Skin epidermis (tissue), 12 donors: ENCODE data around the gene GNG4.
"Not testable (repeated sequence)": the region's sequence is repeated elsewhere in the genome, so short reads cannot be mapped to it uniquely, and the experiment has no call there.

ENCODE experiments used
- H3K27ac ChIP-seq, 21 experiments: fragments of 200-600 bp; sonication (generic) in 11 of 21; one replicate each; pipeline ENCODE4 v1.5.0; 2020; ENCODE audit warnings: mild to moderate bottlenecking in 3 of 21, inconsistent platforms in 2 of 21, moderate library complexity in 2 of 21
- H3K4me3 ChIP-seq, 7 experiments: fragments of 200-600 bp; sonication (generic) in 2 of 7; one replicate each; pipeline ENCODE4 v1.5.0; 2020; ENCODE audit warnings: inconsistent platforms in 2 of 7, mild to moderate bottlenecking in 2 of 7, moderate library complexity in 1 of 7

GNG4 gene

GRCh38 chr1:235595079-235595478 is 54.5 kb downstream of the GNG4 start:
- Histone ChIP-seq H3K27ac (no peak overlapping the region), H3K4me3 (no peak overlapping the region)

DNA sequence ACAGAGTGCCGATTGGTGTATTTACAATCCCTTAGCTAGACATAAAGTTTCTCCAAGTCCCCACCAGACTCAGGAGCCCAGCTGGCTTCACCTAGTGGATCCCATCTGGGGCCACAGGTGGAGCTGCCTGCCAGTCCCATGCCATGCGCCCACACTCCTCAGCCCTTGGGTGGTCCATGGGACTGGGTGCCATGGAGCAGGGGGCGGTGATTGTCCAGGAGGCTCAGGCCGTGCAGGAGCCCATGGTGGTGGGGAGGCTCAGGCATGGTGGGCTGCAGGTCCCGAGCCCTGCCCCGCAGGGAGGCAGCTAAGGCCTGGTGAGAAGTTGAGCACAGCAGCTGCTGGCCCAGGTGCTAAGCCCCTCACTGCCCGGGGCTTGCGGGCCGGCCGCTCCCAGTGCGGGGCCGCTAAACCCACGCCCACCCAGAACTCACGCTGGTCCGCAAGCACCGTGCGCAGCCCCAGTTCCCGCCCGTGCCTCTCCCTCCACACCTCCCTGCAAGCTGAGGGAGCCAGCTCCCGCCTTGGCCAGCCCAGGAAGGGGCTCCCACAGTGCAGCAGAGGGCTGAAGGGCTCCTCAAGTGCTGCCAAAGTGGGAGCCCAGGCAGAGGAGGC is 55.2 kb downstream of the GNG4 start:
- H3K4me3 ChIP-seq, H3K27ac ChIP-seq: not testable (repeated sequence)

- H3K27ac ChIP-seq = peak overlapping the region in 2 of 21 experiments; percentile 49 to 50
- H3K4me3 ChIP-seq = no peak overlapping the region
Observed at GRCh38 chr1:235588916-235589515, 60.6 kb downstream of the GNG4 start.

- H3K4me3 ChIP-seq = no peak overlapping the region
Observed at GRCh38 chr1:235588156-235588555, 61.4 kb downstream of the GNG4 start.

GRCh38 chr1:235586992-235587391 is 62.6 kb downstream of the GNG4 start:
- no peak overlapping the region for H3K27ac ChIP-seq
- no peak overlapping the region for H3K4me3 ChIP-seq

More at GRCh38 chr1:235588156-235588555, 61.4 kb downstream of the GNG4 start:
- H3K27ac ChIP-seq = no peak overlapping the region

GRCh38 chr1:235586413-235586812 is 63.2 kb downstream of the GNG4 start:
- Histone ChIP-seq H3K4me3 (no peak overlapping the region), H3K27ac (no peak overlapping the region)

DNA sequence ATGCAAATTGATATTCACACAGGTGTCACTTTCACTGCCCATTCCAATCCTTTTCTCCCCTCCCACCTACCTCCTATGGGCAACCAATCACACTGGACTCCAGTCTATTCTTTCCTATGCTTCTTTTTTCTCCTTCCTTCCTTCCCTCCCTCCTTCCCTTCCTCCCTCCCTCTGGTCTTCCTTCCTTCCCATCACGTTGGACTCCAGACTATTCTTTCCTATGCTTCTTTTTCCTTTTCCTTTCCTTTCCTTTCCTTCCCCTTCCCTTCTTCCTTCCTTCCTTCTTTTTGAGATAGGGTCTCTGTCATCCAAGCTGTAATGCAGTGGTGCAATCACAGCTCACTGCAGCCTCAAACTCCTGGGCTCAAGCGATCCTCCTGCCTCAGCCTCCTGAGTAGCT is 64.6 kb downstream of the GNG4 start:
- Histone ChIP-seq H3K27ac (no peak overlapping the region), H3K4me3 (no peak overlapping the region)

- Histone ChIP-seq H3K4me3 (no peak overlapping the region), H3K27ac (no peak overlapping the region)
Observed at GRCh38 chr1:235583511-235584001, 66.0 kb downstream of the GNG4 start.

DNA sequence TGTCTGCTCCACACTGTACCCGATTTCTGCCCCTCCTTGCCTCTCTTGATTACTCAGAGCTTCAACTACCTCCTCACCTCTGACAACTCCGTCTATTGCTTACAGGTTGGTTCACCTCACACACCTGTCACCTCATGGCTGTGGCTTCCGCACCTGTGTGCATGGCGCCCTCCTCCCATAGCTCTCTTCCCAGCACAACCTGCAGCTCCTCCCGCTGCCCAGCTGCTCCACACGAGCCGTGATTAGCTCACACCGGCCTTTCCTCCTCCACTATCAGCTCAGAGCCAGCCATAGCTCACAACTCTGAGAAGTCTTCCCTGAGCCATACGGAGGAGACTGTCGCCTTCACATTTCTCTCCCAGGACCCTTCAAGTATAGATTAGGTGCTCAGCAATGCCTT is 67.5 kb downstream of the GNG4 start:
- no peak overlapping the region for H3K4me3 ChIP-seq
- no peak overlapping the region for H3K27ac ChIP-seq

DNA sequence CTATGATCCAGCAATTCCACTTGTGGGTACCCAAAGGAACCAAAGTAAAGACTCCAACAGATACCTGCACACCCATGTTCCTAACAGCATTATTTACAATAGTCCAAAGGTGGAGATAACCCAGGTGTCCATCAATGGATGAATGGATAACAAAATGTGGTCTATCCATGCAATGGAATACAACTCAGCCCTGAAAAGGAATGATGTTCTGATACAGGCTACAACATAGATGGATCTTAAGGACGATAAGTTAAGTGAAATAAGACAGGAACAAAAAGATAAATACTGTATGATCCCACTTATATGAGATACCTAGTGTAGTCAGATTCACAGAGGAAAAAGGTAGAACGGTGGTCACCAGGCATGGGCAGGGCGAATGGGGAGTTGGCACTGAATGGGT is 69.7 kb downstream of the GNG4 start:
- no peak overlapping the region for H3K27ac ChIP-seq
- no peak overlapping the region for H3K4me3 ChIP-seq

DNA sequence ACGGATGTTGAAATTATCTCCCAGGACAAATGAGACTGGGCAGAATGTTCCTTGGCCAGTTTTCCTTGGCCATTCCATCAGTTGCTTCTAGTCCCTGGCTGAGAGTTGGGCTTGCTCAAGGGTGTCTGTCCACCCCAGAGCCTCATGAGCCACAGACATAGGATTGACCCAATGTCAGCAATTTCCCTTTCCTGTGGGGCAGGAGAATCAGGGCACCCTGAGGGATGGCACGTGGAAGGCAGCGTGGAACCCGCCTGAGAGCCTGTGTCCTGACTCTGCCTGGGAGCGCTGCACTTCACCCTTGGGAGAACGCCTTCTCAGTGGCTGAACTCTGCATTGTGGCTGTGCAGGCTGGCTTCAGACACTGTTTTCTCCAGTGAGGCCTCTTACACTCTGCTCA is 74.0 kb downstream of the GNG4 start:
- Histone ChIP-seq H3K4me3 (no peak overlapping the region), H3K27ac (no peak overlapping the region)

DNA sequence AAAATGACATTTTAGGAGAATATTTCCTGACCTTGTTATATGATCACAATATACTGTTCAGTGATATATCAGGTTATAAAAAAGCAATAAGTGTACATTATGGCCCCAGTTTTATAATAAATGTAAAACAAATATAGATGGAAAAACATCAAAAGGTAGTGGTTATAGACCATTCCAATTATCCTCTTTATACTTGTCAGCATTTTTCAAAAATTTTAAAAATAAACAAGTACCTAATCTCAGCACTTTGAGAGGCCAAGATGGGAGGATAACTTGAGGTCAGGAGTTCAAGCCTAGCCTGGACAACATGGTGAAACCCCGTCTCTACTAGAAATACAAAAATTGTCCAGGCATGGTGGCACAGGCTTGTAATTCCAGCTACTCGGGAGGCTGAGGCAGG is 75.7 kb downstream of the GNG4 start:
- Histone ChIP-seq H3K27ac (no peak overlapping the region), H3K4me3 (no peak overlapping the region)

- not testable (repeated sequence) for H3K27ac ChIP-seq
Observed at GRCh38 chr1:235572971-235573370, 76.6 kb downstream of the GNG4 start.

DNA sequence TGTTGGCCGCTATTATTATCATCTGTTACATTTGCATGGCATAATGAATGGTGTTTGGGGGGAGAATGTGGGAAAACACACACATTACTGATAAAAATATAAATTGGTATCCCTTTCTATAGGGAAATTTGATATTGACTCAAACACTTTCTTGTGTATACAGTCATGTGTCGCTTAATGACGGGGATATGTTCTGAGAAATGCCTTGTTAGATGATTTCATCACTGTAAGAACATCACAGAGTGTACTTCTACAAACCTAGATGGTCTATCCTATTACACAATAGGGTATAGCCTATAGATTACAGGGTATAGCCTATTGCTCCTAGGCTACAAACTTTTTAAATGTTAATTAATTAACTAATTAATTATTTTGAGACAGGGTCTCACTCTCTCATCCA is 78.1 kb downstream of the GNG4 start:
- H3K4me3 ChIP-seq = no peak overlapping the region
- no peak overlapping the region for H3K27ac ChIP-seq

More at GRCh38 chr1:235572971-235573370, 76.6 kb downstream of the GNG4 start:
- not testable (repeated sequence) for H3K4me3 ChIP-seq

- Histone ChIP-seq H3K27ac (no peak overlapping the region), H3K4me3 (no peak overlapping the region)
Observed at GRCh38 chr1:235567812-235568503, 81.6 kb downstream of the GNG4 start.

- Histone ChIP-seq H3K27ac (no peak overlapping the region), H3K4me3 (no peak overlapping the region)
Observed at GRCh38 chr1:235566084-235566483, 83.5 kb downstream of the GNG4 start.

DNA sequence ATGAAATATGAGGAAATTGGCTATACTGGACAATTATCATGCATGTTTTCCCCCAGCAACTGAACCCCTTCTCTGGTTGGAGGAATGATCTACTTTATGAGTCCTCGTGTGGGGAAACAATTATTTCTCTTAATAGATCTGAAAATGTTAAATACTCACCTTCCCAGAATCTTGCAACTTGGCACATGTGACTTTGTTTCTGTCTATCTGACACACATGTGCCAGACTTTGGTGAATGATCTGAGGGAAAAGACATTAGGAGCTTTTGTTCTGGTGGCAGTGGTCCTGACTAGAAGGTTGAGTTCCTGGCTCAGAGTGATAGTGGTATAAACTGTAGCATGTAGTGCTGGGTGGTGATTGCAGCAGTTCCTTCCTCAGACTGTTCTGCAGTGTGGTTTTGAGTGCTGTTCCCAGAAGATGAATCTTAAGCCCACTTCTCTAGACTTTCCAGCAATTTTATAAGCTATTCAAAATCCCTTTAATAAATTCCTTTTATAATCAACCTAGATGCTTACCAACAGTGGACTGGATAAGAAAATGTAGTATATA is 86.0 kb downstream of the GNG4 start:
- Histone ChIP-seq H3K27ac (no peak overlapping the region), H3K4me3 (no peak overlapping the region)

DNA sequence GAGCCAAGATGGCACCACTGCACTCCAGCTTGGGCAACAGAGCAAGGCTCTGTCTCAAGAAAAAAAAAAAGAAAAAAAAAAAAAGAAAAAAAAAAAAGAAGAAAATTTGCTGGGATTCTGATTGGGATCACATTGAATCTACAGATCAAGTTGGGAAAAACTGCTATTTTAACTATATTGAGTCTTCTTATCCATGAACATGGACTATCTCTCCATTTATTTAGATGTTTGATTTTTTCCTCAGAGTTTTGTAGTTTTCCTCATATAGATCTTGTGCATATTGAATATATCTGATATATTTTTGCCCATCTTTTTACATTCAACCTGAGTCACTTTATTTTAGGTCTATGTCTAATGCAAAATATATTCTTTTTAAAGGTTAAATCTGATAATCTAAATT is 87.0 kb downstream of the GNG4 start:
- H3K4me3 ChIP-seq = no peak overlapping the region
- no peak overlapping the region for H3K27ac ChIP-seq

DNA sequence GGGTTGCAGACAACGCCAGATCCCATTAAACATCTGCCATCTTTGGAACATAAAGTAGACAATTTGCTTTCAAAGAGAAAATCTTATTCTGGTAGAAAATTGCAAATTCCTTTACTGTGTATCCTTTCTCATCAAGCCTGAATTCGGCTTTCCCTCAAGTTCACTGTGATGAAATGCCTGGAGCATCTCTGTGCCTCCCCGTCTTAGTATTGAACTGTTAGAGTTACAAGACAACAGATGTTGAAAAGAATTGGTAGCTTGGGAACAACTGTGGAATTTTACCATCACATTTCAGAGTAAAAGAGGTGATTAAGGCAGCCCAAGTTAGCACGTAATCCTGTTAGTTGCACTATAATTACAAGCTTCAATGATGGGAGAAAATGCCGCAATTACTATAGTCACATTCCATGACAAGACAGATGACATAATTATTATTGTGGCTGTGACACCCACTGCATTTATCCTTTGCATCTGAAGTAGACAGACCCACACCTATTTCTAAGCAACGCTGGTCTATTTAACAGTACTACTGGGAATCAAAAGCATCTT is 90.9 kb downstream of the GNG4 start:
- Histone ChIP-seq H3K27ac (no peak overlapping the region), H3K4me3 (no peak overlapping the region)

GRCh38 chr1:235557495-235557894 is 92.1 kb downstream of the GNG4 start:
- no peak overlapping the region for H3K27ac ChIP-seq
- H3K4me3 ChIP-seq = no peak overlapping the region

- Histone ChIP-seq H3K4me3 (no peak overlapping the region), H3K27ac (no peak overlapping the region)
Observed at GRCh38 chr1:235556807-235557206, 92.8 kb downstream of the GNG4 start.
